GM19351 (cell line): ENCODE results near the gene CAPZB.

Experiments used
- ATAC-seq: cut with Tn5 transposase; IDR thresholded peaks from one replicate; pipeline ENCODE4 v1.9.1; 2021; ENCODE audit warnings: mild to moderate bottlenecking, moderate library complexity; ENCODE audit not compliant: unreplicated experiment

CAPZB gene

DNA sequence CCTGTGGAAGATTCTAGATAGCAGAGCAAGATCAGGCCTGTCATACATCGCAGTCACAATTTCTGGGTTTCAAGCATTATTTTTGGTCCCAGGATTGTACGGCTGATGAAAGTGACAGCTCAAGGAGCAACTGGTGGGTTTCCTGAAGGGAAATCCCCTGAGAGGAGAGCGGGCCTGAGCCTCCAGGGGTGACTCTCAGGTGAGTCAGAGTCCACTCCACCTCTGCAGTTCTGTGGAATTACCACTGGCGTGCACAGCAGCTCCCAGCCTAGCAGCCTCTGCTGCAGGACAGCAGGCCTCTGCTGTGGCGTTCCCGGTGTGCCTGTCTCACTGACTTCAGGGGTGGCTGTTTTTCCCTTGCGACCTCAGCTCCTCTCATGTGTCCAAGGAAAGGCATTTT is 148.8 kb downstream of the CAPZB start:
- no peak for ATAC-seq

DNA sequence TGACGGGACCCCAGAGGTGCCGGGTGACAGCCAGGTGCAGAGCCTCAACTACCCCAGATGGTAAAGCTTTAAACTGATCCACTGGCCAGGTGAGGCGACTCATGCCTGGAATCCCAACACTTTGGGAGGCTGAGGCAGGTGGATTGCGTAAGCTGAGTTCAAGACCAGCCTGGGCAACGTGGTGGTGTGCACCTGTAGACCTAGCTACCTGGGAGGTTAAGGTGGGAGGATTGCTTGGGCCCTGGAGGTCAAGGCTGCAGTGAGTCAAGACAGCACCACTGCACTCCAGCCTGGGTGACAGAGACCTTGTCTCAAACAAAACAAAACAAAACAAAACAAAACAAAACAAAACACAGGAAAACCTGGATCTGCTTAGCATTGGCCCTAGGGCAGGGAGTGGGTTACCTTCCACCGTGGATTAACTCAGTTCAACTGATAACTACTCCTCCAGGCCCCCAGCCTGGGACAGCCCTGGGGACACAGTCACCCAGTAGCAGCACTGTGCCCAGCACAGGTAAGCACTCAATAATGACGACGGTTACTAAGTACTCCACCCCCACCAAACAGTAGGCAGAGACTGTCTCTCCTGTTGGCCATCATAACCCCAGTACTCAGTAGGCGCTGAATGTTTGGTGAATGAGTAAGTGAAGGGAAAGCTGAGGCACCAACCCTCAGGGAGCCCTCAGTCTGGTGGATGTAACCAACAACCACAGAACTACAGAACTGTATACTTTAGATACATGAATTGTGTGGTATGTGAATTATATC is 151.6 kb downstream of the CAPZB start:
- no peak for ATAC-seq

DNA sequence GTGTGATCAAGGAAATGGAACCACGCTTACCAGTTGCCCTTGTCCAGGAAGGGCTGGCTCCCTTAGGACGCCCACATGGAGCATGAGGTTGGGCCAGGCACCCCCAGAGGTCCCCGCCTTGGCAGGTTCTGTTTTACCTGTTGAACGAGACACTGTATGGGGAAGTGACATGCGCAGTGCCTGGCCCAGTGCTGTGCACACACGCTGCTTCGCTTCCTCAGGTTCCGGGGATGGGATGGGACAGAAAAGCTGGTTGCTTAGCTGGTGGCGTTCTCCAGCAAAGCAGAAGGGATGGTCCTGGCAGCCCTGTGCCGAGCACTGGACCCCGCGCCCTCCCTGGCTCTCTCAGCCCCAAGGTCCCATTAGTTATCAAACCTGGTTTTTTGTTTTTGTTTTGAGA is 152.5 kb downstream of the CAPZB start:
- no peak for ATAC-seq

DNA sequence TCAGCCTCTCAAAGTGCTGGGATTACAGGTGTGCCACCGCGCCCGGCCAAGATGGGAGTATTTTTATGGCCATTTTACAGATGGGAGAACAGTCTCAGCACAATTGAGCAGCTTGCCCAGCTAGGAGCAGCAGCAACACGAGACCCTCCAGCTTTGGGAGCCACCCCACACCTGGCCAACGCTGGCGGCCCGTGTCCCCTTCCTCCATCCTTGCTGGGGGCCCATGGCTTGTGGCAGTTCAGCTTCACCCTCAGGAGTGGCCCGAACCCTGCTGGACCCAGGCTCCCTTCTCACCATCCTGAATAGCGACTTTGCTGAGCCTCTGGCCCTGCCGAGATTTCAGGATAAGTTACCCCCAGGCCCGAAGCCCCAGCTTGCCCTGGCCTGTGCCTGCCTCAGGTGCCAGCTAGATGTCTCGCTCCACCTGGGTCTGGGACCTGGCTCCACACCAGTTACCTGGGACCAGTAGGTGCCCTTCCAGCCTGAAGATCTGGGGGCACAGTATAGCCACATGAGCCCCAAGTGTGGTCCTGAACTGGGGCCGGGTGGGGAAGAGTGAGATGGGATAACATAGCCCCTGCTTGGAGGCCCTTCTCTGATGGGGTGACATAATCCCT is 154.0 kb downstream of the CAPZB start:
- ATAC-seq: no peak

DNA sequence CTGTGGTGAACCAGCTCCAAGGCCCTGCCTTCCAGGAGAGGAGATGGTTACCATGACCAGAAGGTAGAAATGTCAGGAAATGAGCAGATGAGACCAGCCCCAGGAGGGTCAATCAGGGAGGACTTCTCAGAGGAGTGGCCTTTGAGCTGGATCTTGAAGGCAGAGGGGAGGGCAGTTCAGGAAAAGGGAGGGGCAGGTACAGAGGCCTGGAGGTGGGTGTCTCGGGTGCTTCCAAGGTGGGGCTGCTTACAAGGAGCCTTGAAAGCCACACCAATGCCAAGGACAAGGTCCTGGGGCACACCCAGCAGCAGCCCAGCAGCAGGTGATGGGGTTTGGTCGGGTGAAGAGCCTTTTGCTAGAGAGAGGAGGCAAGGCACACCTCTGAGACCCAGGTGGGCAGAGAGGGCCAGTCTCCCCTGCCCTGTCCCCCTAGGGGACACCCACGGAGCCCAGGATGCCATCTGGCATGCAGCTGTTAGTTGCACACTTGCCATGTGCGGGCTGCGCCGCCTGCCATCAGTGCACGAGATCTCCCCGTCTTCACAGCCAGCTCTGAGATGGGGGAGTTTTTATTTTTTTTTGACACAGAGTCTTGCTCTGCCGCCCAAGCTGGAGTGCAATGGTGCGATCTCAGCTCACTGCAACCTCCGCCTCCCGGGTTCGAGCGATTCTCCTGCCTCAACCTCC is 154.7 kb downstream of the CAPZB start:
- no peak for ATAC-seq

DNA sequence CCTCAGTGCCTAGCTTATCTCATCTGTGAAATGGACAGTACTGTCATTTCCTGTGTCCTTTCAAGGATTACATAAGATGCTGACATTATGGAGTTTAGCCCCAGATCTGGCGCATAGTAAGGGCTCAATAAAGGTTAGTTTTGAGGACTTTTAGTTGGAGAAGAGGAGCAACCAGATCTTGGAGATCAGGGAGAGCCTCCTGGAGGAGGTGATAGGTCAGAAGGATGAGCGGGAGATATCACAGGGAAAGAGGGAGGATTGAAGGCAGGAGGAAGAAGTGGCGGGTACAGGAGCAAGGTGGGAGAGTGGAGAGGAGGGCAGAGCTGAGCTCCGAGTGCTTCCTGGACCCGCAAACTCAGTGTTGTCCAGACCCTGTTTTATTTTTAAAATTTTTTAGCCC is 155.7 kb downstream of the CAPZB start:
- no peak for ATAC-seq

DNA sequence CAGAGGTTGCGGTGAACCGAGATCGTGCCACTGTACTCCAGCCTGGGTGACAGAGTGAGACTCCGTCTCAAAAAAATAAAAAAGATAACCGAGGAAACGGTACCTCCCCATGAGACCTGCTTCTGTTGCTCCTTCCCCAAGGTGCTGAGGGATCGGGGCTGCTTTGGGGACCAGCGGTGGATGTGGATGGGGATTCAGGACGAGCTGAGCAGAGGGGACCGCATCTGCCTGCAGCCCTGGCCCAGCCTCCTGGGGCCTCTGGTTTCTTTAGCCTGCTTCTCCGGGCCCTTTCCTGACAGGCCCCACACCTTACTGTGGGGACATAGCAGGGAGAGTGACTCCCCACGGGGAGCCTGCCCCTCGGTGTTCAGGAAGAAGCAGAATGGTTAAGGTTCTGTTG is 156.2 kb downstream of the CAPZB start:
- ATAC-seq: no peak

DNA sequence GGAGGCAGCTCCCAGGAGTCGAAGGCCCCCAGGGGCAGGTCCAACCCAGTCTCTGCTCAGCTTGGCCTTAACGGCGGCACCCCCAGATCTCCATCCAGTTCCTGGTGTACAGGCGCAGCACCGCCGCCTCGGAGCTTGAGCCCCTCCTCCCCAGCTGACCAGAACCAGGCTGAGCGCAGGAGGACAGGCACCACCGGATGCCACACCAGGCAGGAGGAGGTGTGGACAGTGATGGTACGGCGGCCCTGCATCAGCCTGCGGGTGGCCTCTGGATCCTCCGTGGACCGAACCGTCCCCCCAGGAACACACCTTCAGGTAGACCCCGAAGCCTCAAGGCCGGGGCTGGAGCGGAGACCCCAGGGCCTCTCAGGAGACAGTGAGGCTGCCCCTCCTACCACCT is 156.9 kb downstream of the CAPZB start:
- ATAC-seq: no peak

DNA sequence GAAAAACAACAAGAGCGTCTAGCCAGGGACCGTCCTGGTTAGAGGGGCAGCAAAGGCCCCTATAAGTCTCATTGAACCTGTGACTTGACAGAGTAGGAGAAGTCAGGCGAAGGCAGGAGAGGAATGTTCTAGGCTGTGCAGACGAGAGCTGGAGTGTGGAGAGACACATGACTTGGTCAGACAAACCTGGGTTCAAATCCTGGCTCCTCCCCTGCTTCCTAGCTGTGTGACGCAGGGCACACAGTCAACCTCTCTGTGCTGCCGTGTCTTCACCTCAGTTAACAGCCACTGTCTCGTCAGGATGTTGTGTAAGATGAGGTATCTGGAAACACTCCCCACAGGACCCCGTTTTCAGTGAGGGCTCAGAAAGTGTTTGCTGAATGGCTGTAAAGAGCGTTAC is 157.6 kb downstream of the CAPZB start:
- no peak for ATAC-seq

DNA sequence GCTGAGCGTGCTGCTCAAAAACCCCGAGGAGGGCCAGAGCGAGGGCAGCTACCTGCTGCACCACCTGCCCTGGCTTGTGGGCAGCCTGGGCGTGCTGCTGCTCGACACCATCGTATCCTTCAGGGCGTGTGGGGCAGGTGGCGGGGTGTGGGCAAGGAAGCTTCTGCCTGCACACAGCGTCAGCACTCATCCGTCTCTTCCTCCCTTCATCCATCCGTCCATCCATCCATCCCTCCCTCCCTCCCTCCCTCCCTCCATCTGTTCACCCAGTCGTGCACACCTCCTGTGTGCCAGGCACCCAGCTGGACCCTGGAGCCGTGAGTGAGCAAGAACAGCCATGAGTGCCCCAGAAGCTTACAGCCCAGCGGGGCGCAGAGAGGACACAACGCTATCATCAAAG is 158.0 kb downstream of the CAPZB start:
- ATAC-seq: no peak

DNA sequence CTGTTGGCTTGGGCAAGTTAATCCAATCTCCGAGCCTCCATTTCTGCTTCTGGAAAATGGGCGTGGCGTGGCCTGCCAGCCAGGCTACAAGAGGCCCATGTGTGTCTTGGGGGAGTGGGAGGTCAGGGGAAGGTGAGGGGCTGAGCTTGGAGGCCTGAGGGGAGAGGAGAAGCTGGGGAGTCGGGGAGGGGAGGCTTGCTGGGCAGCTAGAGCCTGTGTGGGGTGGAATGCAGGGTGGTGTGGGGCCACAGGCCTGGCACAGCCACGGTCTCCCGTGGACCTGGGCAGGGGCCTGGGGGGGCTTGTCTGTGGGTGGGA is 158.6 kb downstream of the CAPZB start:
- no peak for ATAC-seq

DNA sequence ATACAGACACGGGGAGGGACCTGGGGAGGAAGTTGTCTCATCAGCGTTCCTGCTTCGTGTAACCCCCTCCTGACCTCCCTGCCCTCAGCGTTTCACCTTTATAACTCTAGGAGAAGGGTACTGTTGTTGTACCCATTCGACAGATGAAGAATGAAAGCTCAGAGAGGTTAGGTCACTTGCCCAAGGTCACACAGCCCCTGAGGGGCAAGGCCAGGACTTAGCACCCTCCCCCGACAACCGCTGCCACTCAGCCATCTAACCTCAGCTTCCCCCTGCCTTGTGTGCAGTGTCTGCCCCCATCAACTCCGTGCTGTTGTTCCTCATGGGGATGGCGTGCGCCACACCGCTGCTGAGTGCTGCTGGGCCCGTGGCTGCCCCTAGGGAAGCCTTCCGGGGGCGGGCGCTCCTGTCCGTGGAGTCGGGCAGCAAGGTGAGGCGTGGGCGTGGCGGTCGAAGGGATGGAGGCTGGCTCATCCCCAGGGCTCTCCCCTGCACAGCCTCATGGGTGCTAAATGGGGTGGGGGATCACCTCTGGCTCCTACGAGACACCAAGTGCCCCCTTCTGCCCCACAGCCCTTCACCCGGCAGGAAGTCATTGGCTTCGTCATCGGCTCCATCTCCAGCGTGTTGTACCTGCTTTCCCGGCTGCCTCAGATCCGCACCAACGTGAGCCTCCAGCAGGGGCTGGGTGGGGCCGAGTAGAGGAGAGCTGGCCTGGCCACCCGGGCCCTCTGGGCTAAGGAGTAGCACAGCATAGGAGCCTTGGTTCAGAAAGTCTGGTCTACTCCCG is 159.2 kb downstream of the CAPZB start:
- ATAC-seq: no peak

DNA sequence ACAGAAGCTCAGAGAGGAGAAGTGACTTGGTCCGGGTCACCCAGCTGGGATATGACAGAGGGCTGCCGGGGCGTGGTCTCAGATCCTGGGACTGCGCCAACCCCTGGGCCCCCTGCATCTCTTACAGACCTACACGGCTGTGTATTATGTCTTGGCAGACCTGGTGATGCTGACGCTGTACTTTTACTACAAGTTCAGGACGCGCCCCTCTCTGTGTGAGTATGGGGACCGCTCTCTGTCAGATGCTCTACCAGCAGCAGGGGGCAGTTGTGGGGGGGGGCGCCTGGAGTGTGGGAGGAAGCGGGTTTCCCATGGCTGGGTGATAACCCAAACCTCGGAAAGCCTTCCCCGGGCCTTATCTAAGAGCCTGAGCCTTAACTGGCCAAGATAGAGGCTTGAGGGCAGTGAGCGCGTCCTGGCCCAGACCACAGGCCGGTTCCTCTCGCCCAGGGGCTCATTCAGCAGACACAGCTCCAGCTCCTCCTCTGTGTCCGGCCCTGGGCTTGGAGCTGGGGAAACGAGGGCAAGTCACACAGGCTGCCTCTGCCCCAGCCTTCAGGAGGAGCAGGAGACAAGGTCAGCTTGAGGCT is 159.9 kb downstream of the CAPZB start:
- no peak for ATAC-seq

DNA sequence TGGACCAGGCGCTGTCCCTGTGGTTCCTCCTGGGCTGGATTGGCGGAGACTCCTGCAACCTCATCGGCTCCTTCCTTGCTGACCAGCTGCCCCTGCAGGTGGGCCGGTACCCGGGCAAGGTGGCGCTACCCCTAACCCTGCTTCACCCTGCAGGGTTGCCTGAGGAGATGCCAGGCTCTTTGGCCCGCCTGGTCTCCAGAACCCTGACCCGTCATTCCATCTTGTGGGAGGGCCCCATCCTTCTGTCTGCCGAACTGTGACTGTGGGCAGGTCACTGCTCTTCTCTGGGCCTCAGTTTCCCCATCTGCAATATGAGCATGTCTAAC is 160.7 kb downstream of the CAPZB start:
- ATAC-seq: no peak

DNA sequence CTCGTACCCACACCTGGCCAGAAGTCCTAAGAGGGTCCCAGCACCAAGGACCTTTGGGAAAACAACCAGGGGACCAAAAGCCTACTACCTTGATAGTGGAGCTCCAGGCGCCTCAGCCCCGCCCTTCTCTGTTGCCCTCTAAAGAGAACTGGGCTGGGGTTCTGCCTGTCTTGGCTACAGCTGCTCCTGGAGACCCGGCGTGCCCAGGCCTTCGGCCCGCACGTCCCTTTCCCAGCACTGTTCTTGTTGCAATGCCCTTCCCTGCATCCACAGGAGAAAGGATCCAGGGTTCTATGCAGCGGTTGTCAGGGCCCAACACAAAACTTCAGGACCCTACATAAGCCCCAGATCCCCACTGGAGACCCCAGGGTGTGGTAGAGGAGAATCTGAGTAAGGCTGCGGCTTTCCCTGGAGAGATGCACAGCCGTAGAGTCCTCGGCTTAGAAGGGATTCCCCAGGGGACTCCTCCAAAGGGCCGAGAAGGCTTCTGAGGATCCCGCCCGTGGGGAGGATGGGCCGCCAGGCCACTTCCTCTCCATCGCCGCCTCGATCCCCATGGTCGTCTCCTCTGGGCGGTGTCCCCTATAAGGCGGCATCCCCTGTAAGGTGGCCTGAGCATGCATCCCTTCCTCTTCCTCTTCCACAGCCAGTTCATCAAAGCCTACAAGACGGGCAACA is 161.2 kb downstream of the CAPZB start:
- no peak for ATAC-seq

DNA sequence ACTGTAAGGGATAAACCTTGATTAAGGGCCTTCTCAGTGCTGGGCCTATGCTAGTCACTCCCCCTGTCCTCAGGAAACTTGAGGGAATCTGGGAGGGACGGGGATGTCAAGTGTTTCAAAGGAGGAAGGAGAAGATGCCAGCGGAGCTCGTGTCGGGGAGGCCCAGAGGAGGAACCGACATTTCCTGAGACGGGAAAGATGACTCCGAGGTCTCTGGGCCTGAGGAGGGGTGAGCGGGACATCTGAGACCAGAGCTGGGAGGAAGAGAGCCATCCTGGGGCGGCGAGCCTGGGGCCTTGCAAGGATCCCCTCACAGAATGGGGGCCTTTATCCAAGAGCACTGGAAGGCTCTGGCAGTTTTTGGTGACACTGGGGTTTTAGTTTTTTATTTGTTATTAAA is 162.9 kb downstream of the CAPZB start:
- ATAC-seq: no peak

DNA sequence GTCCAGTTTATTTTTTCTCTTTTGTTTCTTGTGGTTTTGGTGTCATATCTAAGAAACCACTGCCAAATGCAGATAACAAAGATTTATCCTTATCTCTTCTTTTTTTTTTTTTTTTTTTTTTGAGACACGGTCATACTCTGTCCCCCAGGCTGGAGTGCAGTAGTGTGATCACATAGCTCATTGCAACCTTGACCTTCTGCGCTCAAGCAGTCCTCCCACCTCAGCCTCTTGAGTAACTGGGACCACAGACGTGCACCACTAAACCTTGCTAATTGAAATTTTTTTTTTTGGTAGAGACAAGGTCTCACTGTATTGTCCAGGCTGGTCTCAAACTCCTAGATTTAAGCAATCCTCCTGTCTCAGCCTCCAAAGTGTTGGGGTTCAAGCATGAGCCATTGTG is 164.3 kb downstream of the CAPZB start:
- ATAC-seq: no peak

DNA sequence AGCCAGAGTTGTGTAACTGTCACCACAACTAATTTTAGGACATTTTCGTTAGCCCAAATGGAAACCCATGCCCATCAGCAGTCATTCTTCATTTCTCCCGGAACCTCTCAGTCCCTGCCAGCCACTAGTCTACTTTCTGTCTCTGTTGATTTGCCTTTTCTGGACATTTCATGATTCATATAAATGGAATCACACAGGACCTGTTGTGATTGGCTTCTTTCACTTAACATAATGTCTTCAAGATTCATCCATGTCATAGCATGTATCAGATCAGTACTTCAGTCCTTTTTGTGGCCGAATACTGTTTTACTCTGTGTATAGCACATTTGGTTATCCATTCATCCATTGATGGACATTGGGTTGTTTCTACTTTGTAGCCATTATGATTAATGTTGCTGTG is 166.1 kb downstream of the CAPZB start:
- no peak for ATAC-seq

DNA sequence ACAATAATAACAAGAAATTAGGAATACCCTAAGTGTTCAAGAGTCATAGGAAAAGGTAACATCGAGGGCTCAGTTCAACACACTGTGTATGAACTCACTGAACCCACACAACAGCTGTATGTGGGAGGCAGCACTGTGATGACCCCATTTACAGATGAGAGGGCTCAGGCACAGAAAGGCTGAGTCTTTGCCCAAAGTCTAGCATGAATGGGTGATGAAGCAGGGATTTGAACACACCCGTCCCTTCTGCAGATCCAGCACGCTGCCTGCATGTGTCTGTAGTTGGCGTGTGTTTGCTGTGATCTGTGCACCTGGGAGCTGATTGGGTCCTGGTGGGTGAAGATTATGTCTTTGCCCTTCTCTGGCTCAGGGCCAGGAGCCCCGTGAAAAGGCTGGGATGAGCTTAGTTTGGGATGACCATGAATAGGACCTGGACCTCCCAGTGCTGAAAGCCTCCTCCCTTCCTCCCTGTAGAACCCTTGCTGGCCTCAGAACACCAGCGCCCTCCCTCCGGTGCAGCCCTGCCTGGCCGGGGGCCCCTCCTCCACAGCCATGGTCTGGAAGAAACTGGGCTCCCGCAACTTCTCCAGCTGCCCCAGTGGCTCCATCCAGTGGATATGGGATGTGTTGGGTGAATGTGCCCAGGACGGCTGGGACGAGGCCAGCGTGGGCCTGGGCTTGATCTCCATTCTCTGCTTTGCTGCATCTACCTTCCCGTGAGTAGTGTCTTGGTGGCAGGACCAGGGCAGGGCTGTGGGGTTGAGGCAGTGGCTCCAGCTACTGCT is 168.0 kb downstream of the CAPZB start:
- ATAC-seq: no peak
